DND-41 (cell line): ENCODE results near the gene TNS1.

ENCODE experiments used
- ATAC-seq: fragments of 200-7000 bp; cut with Tn5 transposase; 3 replicates; pipeline ENCODE4 v1.9.1; 2021; ENCODE audit warnings: low read depth; ENCODE audit not compliant: insufficient read depth
- DNase-seq: peaks from one replicate; pipeline ENCODE4 v3.0.0-alpha.2; 2020
- H2AFZ ChIP-seq: 2 replicates; pipeline ENCODE4 v1.6.0; 2012; ENCODE audit warnings: low read depth, low read length
- H3K27ac ChIP-seq: 2 replicates; pipeline ENCODE4 v1.5.1; 2012; ENCODE audit warnings: low read length, inconsistent platforms
- H3K27me3 ChIP-seq: fragments of 200-600 bp; sonication (generic); 2 replicates; pipeline ENCODE4 v1.6.0; 2012; ENCODE audit warnings: low read length, mild to moderate bottlenecking, inconsistent platforms; ENCODE audit not compliant: insufficient read depth, poor library complexity
- H3K36me3 ChIP-seq: 2 replicates; pipeline ENCODE4 v1.5.1; 2012; ENCODE audit warnings: low read length, inconsistent platforms; ENCODE audit not compliant: insufficient read depth
- H3K4me1 ChIP-seq: 2 replicates; pipeline ENCODE4 v1.5.1; 2012; ENCODE audit warnings: mild to moderate bottlenecking, low read length; ENCODE audit not compliant: insufficient read depth
- H3K4me2 ChIP-seq: 2 replicates; pipeline ENCODE4 v1.6.0; 2012; ENCODE audit warnings: mild to moderate bottlenecking, moderate library complexity, low read length, inconsistent platforms; ENCODE audit not compliant: insufficient read depth
- H3K4me3 ChIP-seq, 2 experiments: fragments of 200-600 bp in 1 of 2; shearing (Covaris generic) in 1 of 2; 2 replicates each; pipeline ENCODE4 v1.5.1; 2012 to 2016; ENCODE audit warnings: inconsistent platforms in 2 of 2, low read length in 2 of 2, mild to moderate bottlenecking in 2 of 2, low read depth in 1 of 2, moderate library complexity in 1 of 2
- H3K79me2 ChIP-seq: 2 replicates; pipeline ENCODE4 v1.6.0; 2012; ENCODE audit warnings: low read length, inconsistent platforms; ENCODE audit not compliant: insufficient read depth
- H3K9ac ChIP-seq: 2 replicates; pipeline ENCODE4 v1.6.0; 2012; ENCODE audit warnings: low read depth, mild to moderate bottlenecking, inconsistent platforms, low read length, moderate library complexity
- H3K9me3 ChIP-seq: 2 replicates; pipeline ENCODE4 v1.5.1; 2012; ENCODE audit warnings: low read length, moderate library complexity, mild to moderate bottlenecking, inconsistent platforms; ENCODE audit not compliant: insufficient read depth, severe bottlenecking
- H4K20me1 ChIP-seq: 2 replicates; pipeline ENCODE4 v1.6.0; 2012; ENCODE audit warnings: low read length; ENCODE audit not compliant: insufficient read depth
- EZH2 ChIP-seq: IDR thresholded peaks from 3 replicates; pipeline ENCODE4 v1.6.1; 2012; ENCODE audit warnings: borderline replicate concordance, low read depth, mild to moderate bottlenecking, moderate library complexity, low read length, inconsistent platforms; ENCODE audit not compliant: severe bottlenecking
- TF ChIP-seq, protein P1 (sequence below): IDR thresholded peaks from 2 replicates; pipeline ENCODE4 v1.5.1; 2012; ENCODE audit warnings: borderline replicate concordance, low read length, moderate library complexity, mild to moderate bottlenecking; ENCODE audit not compliant: poor library complexity, severe bottlenecking; ENCODE audit errors: extremely low read depth

The TNS1 gene

DNA sequence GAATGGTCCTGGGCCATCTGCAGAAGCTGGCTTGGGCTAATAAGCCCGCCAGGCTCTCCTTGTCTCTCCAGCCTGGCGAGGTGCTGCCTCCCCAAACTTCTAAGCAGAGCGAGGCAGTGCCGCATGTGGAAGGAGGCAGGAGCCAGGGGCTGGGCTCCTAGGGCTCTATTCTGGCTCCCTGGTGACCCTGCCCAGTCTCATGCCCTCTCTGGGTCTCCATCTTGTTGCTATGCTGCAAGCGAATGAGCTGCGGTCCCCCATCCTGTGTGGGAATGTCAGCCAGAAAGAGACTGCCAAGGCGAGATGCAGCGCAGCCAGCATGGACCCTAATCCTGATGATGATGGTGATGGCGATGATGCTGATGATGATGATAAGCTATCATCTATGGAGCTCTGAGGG, 48.7 kb downstream of the TNS1 start:
- Histone ChIP-seq H3K4me1 (no peaks in the 10 kb centered on the region), H3K9me3 (no peaks in the 10 kb centered on the region), H4K20me1 (no peaks in the 10 kb centered on the region), H3K27me3 (peaks cover 12% of the 10 kb centered on the region), H3K79me2 (no peaks in the 10 kb centered on the region), H3K4me2 (no peak overlapping the region), H3K4me3 (no peak overlapping the region), H3K9ac (no peak overlapping the region), H3K36me3 (no peaks in the 10 kb centered on the region), H2AFZ (no peak overlapping the region), H3K27ac (no peak overlapping the region)
- TF ChIP-seq EZH2 = no peak
- TF ChIP-seq, protein P1, sequence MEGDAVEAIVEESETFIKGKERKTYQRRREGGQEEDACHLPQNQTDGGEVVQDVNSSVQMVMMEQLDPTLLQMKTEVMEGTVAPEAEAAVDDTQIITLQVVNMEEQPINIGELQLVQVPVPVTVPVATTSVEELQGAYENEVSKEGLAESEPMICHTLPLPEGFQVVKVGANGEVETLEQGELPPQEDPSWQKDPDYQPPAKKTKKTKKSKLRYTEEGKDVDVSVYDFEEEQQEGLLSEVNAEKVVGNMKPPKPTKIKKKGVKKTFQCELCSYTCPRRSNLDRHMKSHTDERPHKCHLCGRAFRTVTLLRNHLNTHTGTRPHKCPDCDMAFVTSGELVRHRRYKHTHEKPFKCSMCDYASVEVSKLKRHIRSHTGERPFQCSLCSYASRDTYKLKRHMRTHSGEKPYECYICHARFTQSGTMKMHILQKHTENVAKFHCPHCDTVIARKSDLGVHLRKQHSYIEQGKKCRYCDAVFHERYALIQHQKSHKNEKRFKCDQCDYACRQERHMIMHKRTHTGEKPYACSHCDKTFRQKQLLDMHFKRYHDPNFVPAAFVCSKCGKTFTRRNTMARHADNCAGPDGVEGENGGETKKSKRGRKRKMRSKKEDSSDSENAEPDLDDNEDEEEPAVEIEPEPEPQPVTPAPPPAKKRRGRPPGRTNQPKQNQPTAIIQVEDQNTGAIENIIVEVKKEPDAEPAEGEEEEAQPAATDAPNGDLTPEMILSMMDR = no peak
- DNase-seq (no peak), ATAC-seq (no peak)

DNA sequence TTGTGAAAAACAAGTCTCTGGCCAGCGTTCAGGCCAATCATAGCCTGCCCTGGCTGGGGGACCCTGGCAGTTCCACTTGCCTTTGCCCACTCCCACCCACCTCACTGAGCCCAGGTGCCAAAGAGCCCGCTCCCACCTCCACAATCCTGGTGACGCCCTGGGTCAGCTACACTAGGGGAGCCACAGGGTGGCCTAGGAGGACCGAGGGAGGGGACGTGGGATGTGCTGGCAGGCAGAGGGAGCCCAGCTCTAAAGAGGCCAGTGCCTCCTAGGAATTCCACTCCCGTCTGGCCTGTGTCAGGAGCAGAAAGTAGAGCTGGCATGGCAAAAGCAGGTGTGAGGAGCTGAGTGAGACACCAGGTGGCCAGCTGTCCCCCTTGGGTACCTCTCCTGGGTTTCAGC, 49.3 kb downstream of the TNS1 start:
- no peak for DNase-seq
- Histone ChIP-seq H2AFZ (no peak overlapping the region), H3K4me1 (no peaks in the 10 kb centered on the region), H3K9ac (no peak overlapping the region), H3K79me2 (no peaks in the 10 kb centered on the region), H3K27me3 (peaks cover 14% of the 10 kb centered on the region), H3K36me3 (no peaks in the 10 kb centered on the region), H3K4me2 (no peak overlapping the region), H3K4me3 (no peak overlapping the region), H3K9me3 (no peaks in the 10 kb centered on the region), H4K20me1 (0 out of 2 replicates have a peak, but pooled peaks cover under 1% of the 10 kb centered on the region), H3K27ac (no peak overlapping the region)
- TF ChIP-seq, protein P1 = no peak
- no peak for TF ChIP-seq EZH2
- ATAC-seq = no peak

DNA sequence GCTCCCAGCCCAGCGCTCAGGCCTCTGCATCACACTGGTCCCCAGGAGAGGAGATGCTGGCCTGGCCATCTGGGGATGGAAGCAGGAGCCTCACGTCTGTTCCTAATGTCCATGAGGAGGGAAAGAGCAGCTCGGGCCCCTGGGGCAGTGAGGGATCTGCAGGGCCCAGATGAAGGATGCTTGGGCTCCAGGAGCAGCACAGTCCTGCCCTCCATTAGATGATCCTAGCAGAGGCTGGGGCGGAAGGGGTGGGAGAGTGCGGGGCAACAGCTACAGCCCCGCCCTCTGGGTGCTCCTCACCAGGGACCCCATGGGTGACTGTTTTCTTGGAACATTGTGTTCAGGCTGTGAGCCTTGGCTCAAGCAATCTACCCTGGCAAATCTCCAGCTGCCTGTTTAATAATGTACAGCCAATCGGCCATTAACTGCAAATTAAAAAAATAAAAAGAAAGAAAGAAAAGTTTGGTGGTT, 49.7 kb downstream of the TNS1 start:
- H3K27ac ChIP-seq = no peak overlapping the region
- no peak overlapping the region for H3K4me2 ChIP-seq
- H2AFZ ChIP-seq = no peak overlapping the region
- H3K9me3 ChIP-seq = no peaks in the 10 kb centered on the region
- no peak for ATAC-seq
- H3K4me1 ChIP-seq = no peaks in the 10 kb centered on the region
- no peaks in the 10 kb centered on the region for H3K79me2 ChIP-seq
- no peak overlapping the region for H3K9ac ChIP-seq
- no peak for TF ChIP-seq EZH2
- TF ChIP-seq, protein P1 = no peak
- H4K20me1 ChIP-seq = 0 out of 2 replicates have a peak, but pooled peaks cover 4% of the 10 kb centered on the region
- H3K27me3 ChIP-seq = peaks cover 18% of the 10 kb centered on the region
- H3K4me3 ChIP-seq = no peak overlapping the region
- H3K36me3 ChIP-seq = no peaks in the 10 kb centered on the region
- DNase-seq = no peak

DNA sequence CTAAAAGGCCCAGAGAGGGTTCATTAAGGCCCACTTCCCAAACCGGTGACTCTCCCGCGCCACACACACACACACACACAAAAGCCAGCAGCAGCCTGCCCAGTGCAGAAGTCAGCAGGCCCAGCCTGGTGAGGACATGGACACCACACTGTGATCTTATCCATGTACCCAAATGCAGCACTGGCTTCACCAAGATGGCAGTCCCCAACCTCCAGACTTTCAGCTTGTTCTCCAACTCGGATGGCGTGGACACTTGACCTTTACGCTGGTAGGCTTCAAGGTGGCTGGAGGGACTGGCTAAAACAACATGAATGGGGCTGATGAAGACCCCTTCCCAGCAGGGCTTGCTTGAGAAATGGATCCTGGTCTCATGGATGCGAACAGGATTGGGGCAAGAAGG, 50.4 kb downstream of the TNS1 start:
- Histone ChIP-seq H3K4me1 (no peaks in the 10 kb centered on the region), H3K9ac (no peak overlapping the region), H3K36me3 (no peaks in the 10 kb centered on the region), H3K79me2 (no peaks in the 10 kb centered on the region), H2AFZ (no peak overlapping the region), H3K27me3 (peaks cover 20% of the 10 kb centered on the region), H3K4me2 (no peak overlapping the region), H3K27ac (no peak overlapping the region), H3K9me3 (no peaks in the 10 kb centered on the region), H4K20me1 (0 out of 2 replicates have a peak, but pooled peaks cover 4% of the 10 kb centered on the region), H3K4me3 (no peak overlapping the region)
- TF ChIP-seq, protein P1 = no peak
- TF ChIP-seq EZH2 = no peak
- DNase-seq = no peak
- no peak for ATAC-seq
